Myocyte (in vitro differentiated cells): ENCODE measurements around the gene UNC5CL. TPM values are rescaled to one million over a fixed set of nuclear protein-coding genes. Genes with fewer than 3 reads are reported as not detected.
"Not testable (repeated sequence)": the region's sequence is repeated elsewhere in the genome, so short reads cannot be mapped to it uniquely, and the experiment has no call there.

Experiments used
- DNase-seq: peaks from one replicate; pipeline ENCODE4 v3.0.0-alpha.2; 2012; ENCODE audit warnings: low read depth
- total RNA-seq: library from RNA; depleted of rRNA; stranded (reverse); fragments of >200 nt; gene quantifications from 2 replicates; pipeline ENCODE4 v1.2.3, GENCODE V29; 2014

The UNC5CL gene
- total RNA-seq, 1 donor from 2014 or later = 2.3 TPM

DNA sequence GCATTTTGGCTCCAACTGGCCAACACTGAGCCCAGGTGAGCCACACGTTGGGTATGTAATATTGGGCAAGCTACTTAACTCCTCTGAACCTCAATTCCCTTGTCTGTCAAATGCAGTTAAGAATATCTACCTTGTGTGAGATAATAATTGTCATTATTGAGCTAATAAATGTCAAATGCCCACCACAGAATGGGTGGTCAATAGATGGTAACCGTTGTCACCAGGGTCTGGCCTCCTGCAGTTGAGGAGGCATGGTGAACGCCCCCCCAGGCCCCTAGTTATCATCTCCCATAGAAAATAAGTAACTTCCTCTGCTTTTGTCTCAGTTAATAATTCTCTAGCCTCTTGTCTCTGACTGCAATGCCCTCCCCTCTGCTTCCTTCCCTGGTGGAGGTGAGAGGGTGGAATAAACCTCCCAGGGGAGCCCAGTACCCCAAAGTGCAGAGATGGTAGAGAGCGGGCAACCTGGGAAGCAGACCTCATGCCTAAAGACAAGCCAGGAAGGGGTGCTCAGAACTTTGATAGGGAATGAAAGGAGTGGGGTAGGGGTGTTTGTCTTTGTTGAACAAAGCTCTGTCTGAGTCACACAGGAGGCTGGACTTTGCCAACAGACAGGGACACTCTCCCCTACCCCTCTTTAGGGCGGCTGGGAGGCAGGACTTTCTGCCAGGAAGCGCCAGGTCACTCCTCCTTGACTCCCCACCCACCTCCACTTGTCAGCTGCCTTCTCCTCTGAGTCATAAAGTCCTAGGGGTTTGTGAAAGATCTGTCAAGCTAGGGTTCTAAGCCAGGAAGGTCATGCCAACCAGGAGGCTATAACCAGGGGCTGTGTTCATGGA lies 1.3 kb upstream of the UNC5CL start:
- peak; percentile 49 for DNase-seq

DNA sequence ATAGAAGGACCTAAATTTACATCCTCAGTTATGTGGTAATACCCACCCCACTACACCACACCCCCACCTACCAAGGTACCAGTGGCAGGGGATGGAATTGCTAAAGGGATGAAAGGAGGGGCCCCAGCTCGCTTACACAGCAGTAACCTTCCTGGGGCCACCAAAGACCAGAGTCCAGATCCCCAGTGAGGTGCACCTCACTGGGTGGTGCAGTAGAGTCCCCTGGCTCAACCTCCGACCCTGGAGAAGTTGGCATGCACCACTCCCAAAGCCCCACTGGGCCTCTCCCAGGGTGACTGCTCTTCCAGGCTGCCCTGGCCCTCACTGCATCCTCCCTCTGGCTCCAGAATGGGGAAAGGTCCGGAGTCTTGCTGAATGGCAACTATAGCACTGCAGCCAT lies 816 bp downstream of the UNC5CL start:
- no peak for DNase-seq

DNA sequence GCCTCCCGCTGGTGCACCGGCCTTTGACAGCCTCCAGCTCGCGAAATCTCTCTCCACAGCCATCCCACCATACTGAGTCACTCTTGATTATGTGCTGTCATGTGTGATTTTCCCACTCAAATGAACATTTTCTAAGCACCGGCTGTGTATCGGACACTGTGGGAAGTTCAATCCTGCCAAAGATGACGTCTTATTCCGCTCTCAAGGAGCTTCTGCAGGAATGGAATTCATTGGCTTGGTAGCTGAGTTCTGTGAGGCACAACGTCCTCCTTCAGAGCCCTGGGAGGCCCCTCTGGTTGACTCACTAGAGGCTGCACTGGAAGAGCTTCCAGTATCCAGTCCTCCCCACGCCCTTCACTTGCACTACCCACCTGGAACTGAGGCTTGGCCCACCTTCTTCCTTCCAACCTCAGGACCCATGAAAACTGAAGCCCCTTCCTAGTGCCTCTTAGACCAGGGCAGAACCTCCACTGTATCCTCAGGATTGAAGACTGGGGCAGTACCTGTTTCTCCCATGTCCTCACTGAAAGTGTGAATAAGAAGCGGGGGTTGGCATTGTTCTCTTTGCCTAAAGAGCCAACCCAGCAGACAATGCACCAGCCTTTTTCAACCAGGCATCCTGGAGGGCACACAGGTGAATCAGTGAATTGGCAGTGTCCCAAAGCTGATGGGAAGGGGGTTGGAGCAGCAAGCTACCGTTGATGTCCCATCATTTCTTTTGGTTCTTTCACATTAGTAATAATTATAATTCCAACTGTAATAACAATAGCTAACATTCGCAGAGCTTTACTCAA lies 1.7 kb downstream of the UNC5CL start:
- DNase-seq = no peak

DNA sequence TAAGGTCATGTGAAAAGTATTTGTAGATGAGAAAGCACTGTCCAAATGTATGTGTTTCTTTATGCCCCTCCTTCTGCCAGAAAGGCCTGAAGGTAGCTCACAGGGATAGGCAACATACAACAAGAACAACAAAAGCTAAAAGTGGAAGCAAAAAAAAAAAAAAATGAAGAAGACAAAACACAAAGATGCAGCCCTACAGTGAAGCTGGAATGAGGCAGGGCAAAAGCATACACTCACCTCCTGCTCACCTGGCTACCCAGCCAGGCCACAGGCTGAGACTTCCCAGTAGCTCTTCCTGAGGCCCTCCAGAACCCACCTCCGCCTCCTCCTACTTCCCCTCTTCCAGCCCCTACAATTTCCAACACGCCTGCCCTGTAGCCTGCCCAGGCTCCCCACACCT lies 2.4 kb downstream of the UNC5CL start:
- DNase-seq = no peak

DNA sequence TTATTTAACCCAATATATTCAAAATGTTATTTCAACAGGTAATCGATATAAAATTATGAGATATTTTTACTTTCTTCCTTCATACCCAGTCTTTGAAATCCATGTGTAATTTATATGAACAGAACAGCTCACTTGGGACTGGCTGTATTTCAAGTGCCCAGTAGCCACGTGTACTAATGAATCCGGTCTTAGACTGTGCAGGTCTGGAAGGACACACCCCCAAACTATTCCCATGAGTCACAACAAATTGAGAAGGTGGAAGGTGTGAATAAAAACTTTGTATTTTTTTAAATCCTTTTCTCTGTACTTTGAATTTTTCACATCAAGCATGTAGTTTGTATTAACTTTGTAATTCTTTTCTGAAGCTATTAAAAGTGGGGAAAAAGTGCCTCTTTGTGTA lies 2.8 kb downstream of the UNC5CL start:
- DNase-seq = no peak

DNA sequence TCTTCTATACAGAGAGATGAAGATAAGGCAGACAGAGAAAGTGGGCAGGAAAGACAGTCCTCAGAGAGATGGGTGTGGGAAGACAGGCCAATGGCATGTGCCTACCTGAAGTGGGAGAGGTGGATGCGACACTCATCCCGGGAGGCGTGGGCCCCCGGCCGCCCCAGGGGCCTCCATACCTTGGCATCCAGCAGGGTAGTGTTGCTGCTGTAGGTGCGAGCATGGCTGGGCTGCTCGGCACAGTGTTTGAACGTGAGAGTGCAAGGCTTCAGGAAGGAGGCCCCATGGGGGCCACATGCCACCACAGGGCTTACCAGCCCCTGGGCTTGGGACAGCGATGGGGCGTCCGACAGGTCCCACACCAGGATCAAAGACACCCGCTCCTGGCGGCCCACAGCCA lies 5.2 kb downstream of the UNC5CL start:
- DNase-seq = no peak

DNA sequence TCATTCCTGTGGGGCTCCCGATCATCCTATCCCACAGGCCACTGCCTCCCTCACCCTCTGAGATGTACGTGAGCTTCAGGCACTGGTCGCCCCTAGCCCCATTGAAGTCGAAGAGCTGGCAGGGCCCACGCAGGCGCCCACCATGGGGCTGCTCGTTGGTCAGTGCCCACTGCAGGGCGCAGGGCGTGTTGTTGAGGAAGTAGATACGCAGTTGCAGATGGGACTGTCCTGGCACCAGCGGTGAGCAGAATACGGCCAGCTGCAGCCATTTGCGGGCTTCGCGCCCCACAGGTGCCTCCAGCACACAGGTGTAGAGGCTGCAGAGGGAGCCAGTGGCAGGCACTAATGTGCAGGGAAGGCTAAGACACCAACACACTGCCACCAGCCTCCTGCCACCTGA lies 6.2 kb downstream of the UNC5CL start:
- DNase-seq = no peak

DNA sequence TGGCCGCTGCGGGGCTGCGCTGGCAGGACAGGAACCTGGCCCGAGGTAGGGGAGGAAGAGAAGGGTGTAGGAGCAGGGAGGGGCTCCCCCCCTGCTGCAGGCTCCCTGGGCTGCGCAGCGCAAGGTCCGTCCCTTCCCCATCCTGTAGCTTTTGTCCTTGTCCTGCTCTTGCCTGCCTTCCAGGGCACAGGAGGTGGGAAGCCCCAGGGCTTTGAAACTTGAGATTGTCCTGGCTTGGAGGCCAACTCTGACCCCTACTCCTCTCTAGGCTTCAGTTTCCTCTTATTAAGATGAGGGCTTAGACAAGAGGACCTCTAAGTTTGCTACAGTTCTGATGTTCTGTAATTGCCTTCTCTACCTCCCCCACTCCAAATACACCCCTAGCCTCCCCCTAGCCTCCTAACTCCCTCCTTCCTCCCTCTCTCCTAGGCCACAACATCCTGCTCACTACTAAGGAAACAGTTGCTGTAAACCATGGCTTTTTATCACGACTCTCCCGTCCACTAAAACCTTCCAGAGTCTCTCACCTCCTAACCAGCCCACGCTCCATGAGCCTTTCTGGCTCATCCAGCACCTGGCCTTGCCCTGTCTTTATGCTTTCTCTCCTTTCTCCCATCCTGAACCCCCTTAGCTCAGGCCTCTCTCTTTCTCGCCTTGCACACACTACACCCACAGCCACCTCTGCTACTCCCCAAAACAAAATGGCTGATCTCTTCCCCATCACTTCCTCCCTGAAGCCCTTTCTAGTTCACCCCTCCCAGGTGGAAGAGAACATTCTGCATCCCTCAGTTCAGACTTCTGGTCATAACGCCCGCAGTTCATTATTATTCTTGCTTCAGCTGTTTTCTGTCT lies 10.2 kb downstream of the UNC5CL start:
- DNase-seq = no peak

DNA sequence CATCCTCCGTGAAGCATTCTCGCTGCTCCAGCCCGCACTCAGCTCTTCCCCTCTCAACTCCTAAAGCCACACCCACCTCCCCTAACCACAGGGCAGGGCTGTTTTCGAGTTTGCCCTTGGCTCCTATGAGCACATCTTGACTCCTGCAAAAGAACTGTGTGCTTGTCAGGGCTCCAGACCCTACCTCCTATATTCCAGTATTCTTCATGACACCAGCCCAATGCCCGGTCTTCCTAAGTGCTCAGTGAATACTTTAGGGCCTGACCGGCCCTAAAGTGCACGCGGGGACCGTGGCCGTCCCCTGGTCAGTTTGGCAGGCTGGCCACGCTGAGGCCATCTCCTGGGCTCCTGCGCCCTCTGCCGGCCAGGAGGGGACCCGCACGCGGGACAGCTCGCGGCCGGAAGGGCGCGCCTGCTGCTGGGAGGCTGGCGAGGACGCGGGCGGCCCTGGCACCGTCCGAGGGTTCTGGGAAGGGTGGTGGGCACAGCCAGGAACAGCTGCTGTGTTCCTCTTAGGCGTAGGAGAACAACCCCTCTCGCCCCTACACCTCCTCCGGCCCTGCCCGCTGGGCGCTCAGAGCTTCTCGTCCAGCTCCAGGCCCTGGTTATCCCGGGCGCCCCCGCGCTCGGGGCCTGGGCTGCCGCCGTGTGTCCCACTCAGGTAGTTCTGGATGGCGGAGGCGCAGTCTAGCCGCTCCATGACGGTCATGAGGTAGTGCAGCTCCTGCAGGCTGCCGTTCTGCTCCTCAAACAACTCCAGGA lies 11.0 kb downstream of the UNC5CL start:
- DNase-seq = peak; percentile 80

DNA sequence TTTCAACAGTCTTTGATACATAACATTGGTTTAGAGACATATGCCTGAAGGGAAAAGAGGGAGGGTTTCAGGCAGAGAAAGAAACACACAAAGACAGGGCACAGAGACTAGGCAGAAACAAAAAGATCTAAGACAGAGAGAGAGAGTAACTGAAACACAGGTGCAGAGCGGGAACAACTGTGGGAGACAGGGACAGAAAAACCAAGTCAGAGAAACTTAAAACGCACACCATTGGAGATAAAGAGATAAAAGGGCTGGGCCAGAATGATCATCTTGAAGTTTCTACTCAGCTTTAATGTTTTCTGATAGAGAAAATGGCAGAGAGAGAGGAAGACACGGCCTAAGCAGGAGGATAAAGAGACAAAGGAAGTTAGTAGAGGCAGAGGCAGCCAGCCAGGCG lies 11.8 kb downstream of the UNC5CL start:
- DNase-seq = no peak

DNA sequence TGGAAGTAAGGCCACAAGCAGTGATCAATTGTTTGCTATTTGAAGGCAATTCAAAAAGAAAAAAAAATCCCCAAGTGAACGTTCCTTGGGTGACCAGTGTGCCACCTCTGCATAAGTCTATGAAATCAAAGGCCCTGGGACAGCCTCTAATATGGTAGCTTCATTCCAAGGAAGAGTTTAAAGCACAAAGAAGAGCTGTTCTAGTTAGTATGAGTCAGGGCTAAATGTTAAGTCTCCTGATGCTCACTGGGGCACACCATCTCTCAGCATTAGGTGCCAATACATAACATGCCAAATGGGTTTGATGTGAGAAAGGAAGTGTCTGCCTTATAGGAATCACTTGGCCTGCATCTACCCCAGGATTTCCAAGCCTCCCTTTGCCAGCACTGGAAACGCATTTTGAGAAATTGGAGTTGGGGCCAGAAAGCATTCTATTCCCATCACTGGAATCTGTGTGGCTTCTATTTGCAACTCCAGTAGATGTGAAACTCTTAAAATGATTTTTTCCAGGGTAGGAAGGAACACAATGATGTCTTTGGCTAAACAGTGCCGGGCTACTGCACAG lies 13.0 kb downstream of the UNC5CL start:
- no peak for DNase-seq

DNA sequence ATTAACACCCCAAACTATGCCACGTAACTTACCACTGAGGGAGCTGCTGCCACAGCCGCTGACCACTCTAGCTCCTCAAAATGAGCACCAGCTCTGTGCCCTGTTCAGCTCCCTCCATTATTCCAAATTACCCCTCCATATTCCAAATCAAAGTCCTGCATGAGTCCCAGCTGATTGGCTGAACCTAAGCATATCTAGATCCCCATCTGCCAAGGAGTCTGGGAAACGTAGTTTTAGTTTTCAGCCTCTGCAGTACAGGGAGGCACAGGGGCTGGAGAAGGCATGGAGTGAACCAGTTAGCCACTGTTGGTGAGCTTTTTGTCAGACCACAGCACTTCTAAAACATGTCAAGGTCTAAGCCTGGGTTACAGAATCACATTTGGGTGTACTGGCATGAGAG lies 15.9 kb downstream of the UNC5CL start:
- DNase-seq = no peak

DNA sequence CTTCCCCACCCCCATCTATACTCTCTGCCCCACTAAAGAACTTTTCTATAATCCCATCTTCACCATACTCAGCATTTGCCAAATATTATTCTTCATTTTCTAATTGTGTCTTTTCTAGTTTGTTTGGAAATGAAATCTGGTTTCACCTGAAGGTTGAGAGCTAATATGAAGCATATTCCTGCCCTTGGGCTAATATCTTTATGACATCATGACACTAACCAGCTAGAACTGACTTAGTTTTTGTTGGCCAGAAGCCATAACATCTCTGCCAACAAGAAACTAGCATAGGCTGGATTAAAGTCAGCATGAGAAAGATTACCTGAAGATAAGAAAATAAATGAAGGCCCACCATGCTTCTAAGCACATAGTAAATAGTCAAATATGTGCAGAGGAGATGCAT lies 16.7 kb downstream of the UNC5CL start:
- DNase-seq = no peak

DNA sequence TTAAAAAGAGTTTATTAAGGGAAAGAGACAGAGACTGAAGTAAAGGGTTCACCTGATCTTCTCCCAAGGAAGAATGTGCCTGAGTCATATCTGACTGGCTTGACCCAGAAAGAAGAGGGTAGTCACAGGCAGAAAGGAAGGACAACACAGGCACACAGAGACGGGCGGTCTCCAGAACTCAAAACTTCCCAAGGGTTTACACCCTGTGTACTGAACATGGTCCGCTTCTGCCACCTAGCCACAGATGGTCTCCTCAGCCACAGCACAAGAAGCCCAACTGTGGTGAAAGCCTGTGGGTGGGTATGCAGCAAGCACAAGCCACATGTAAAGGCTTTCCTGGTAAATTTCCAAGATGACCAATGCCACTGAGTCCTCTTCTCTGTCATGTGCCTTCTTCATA lies 17.2 kb downstream of the UNC5CL start:
- peak; percentile 71 for DNase-seq

DNA sequence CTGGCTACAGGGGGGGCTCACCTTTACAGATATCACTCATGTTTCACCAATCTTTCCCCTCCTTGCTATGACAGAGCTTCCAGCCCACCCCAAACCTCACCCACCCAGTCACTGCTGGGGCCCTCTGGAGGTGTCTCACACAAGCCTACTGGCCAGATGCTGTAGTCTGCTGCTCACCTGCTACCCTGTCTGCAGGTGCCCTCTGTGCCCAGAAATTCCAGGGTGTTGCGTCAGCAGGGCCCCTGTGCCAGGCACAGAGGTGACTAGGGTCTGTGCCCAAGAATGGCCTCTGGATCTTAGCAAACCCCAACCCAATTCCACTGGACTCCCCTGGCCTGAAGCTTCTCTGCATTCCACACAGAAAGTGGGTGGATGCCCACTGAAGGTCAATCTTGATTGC lies 21.4 kb downstream of the UNC5CL start:
- DNase-seq = no peak

DNA sequence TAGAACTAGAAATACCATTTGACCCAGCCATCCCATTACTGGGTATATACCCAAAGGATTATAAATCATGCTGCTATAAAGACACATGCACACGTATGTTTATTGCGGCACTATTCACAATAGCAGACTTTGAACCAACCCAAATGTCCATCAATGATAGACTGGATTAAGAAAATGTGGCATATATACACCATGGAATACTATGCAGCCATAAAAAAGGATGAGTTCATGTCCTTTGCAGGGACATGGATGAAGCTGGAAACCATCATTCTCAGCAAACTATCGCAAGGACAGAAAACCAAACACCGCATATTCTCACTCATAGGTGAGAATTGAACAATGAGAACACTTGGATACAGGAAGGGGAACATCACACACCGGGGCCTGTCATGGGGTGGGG lies 23.2 kb downstream of the UNC5CL start:
- DNase-seq = not testable (repeated sequence)

DNA sequence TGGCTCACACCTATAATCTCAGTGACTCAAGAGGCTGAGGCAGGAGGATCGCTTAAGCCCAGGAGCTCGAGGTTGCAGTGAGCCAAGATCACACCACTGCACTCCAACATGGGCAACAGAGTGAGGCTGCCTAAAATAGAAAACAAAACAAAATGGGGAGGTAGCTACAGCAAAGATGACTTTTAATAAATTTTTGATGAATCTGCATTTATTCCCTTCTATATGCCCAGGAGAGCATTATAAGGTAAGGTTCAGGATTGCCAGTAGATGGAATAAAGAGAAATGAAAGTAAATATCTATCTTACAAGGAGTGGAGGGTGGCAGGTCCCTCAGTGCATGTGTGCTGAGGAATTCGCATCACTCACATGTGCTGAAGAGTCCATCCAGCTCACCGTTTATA lies 24.2 kb downstream of the UNC5CL start:
- no peak for DNase-seq

DNA sequence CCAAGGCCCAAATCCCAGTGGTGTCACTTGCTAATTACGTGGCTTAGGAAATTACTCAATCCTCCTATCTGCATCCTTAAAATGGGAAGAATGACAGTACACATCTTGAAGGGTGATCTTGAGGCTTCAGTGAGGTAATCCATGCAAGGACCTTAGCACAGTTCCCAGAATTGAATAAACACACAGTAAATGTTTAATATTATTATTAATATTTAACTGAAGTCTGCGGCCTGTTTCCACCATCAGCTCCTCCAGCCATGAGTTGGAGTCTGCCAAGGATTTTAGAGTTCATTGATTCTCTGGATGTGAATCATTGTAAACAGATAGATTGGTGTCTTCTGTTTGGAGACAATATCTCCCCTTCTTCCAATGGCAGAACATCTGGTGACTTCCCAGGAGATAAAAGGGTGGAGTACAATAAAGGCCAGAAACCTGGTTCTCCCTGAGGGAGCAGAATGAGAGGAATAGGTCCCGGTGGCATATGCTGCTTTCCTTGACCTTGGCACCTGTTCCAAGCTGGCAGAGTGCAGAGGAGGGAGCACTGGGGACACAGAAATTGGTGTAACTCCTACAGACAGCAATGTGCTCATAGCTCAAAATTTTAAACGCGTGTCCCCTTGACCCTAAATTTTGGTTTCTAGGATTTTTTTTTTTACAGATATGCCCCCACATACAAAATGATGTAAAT lies 25.4 kb downstream of the UNC5CL start:
- DNase-seq = no peak

DNA sequence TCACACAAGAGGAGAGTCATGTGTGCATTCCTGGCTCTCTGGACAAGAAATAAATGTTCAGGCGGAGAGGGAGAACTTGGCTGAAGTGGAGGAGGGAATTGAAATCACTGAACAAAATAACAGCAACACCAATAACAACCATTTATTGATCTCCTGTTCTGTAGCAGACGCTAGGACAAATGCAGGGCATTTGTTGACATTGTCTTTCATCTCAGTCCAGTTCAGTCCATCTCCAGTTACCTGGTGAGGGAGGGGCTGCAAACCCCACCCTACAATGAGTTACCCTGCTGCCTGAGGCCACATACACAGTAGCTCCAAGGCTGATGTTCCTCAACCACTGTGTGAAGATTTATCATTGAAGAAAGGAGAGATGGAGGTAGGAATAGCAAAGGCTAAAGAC lies 27.3 kb downstream of the UNC5CL start:
- no peak for DNase-seq

DNA sequence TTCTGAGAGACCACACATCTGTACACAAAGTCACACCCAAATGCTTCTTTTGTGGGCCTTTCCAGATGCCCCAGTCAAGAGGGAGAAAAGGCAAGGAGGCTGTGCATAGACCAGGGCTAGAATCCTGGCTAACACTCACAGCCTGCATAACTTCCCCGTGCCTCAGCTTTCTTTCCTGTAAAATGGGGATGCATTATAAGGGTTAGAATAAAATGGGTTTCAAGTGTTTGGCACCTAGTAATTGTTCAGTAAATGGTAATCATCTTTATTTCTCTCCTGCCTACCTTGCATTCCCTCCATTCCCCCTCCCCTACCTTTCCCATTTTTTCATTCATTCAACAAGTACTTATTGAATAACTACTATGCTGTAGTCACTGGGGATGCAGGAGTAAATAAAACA lies 29.4 kb downstream of the UNC5CL start:
- no peak for DNase-seq
